Activated CD4-positive, alpha-beta T cell treated with anti-CD3 and anti-CD28 coated beads, Interleukin-2, amount 10 ng/mL, durations not matched to agents 7 days and 5 days (primary cell): Measurements from ENCODE around the gene HTR2A. TPM values are rescaled to one million over a fixed set of nuclear protein-coding genes. Genes with fewer than 3 reads are reported as not detected.
"Not testable (repeated sequence)": the region's sequence is repeated elsewhere in the genome, so short reads cannot be mapped to it uniquely, and the experiment has no call there.

Experiments used
- CTCF ChIA-PET: fragments of 350-600 bp; sonication (Branson Sonifier 250); formaldehyde crosslinking; loops from one replicate; lab custom pipeline; 2021; ENCODE audit warnings: antibody characterized with exemption; lab: Charles Lee
- POLR2A ChIA-PET: fragments of 350-600 bp; sonication (Branson Sonifier 250); formaldehyde crosslinking; loops from one replicate; lab custom pipeline; 2021; ENCODE audit warnings: antibody characterized with exemption; lab: Charles Lee
- DNase-seq: peaks from one replicate; pipeline ENCODE4 v3.0.0-alpha.2; 2020
- H3K27ac Mint-ChIP-seq: one replicate; pipeline ENCODE4 v1.8.0; 2021; ENCODE audit warnings: mild to moderate bottlenecking, moderate library complexity, mixed read lengths
- H3K27me3 Mint-ChIP-seq: one replicate; pipeline ENCODE4 v1.8.0; 2021; ENCODE audit warnings: mixed read lengths
- H3K36me3 Mint-ChIP-seq: one replicate; pipeline ENCODE4 v1.8.0; 2021; ENCODE audit warnings: low read depth, mixed read lengths
- H3K4me1 Mint-ChIP-seq: one replicate; pipeline ENCODE4 v1.8.0; 2021; ENCODE audit warnings: mixed read lengths
- H3K4me3 Mint-ChIP-seq: one replicate; pipeline ENCODE4 v1.8.0; 2021; ENCODE audit warnings: mild to moderate bottlenecking, moderate library complexity, mixed read lengths
- H3K9me3 Mint-ChIP-seq: one replicate; pipeline ENCODE4 v1.8.0; 2021; ENCODE audit warnings: mixed read lengths
- total RNA-seq, 2 experiments: library from RNA; stranded (reverse); gene quantifications; one replicate each; pipeline ENCODE4 v1.2.3, GENCODE V29; 2021

Gene HTR2A
- total RNA-seq, 2 experiments from 2014 or later = not detected

DNA sequence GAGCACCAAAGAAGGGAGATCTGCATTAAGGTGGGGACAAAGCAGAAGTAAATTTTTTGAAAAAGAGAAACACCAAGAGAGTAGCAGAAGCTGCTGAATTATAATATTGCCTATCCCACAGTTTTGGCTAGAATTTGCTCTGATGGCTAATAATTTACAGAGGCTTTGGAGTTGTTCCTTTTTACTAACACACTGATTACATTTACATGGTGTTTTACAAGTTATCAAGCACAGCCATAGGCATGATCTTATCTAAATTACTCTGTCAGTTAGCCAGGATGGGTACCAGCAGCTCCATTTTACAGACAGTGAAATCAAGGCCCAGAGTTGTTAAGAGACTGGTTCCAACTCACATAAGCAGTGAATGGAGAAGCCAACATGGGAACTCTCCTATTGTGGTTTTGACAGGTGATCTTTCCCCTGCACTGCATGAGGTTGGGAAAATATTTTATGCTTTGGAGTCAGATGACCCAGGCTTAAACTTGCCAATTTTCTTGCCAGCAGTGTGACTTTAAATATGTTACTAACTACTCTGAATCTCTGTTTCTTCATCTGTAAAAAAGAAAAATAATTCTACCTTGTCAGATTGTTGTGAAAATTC lies 66.3 kb downstream of the HTR2A start:
- Mint-ChIP-seq H3K4me1 (no peaks in the 10 kb centered on the region), H3K36me3 (no peaks in the 10 kb centered on the region), H3K27me3 (peaks cover 7% of the 10 kb centered on the region), H3K9me3 (no peaks in the 10 kb centered on the region), H3K4me3 (no peak overlapping the region), H3K27ac (no peak overlapping the region)
- ChIA-PET CTCF (interaction anchor here (1.3 kb wide), 1 partner anchor 19 kb away, joined by 3 read pairs; no protein-coding TSS in a partner anchor), POLR2A (no interaction called here)
- no peak for DNase-seq

DNA sequence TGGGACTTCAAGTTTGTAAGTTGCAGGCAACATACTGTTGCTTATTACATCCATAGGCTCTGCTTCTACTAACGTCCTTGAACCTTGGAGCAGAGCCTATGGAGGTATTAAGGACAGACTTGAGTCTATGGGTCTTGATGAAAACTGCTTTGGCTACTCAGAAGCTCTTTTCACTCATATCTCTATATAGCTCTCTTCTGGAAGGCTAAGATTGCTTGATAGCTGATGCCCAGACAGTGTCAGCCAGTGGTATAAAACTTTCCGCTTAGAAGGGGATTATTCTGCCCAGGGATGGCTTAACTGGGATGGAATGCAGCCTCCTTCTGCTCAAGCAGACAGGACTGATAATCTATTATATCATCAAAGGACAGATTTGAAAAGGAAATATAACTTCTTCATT lies 74.3 kb downstream of the HTR2A start:
- Mint-ChIP-seq H3K9me3 (no peaks in the 10 kb centered on the region), H3K4me1 (no peaks in the 10 kb centered on the region), H3K27ac (no peak overlapping the region), H3K4me3 (no peak overlapping the region), H3K27me3 (peaks cover 7% of the 10 kb centered on the region), H3K36me3 (no peaks in the 10 kb centered on the region)
- ChIA-PET POLR2A (no interaction called here), CTCF (no interaction called here)
- no peak for DNase-seq

DNA sequence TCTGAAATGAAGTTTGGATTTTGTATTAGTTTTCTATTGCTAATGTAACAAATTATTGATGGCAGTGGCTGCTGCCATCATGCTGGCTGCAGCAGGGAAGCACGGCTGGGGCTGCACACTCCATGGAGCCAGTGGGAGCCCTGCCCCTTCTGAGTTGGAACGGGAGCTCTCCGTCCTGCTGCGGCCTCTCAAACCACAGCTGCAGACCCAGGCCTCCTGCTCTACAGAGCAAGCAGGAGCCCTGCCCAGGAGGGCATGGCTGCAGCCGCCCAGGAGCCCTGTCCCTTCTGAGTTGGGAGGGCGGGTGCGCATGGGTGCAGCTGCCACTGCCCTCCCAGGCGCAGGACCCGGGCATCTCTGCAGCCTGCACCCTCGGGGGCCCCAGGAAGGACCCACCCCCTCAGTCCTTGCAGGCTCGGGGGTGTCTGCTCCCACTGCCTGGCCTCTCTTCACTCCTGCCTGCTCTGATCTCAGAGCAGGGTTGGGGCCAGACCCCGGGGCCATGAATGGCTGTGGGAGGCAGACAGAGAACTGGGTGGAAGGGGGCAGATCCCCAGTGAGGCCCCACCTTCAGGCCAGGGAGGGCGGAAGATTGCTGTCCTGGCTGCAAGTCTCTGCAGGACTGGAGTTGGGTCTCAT lies 78.9 kb downstream of the HTR2A start:
- H3K4me3 Mint-ChIP-seq = no peak overlapping the region
- H3K36me3 Mint-ChIP-seq = peaks cover 4% of the 10 kb centered on the region
- peaks cover 15% of the 10 kb centered on the region for H3K27me3 Mint-ChIP-seq
- no peak overlapping the region for H3K27ac Mint-ChIP-seq
- CTCF ChIA-PET = no interaction called here
- DNase-seq = no peak
- POLR2A ChIA-PET = no interaction called here
- peaks cover 5% of the 10 kb centered on the region for H3K9me3 Mint-ChIP-seq
- H3K4me1 Mint-ChIP-seq = no peaks in the 10 kb centered on the region

DNA sequence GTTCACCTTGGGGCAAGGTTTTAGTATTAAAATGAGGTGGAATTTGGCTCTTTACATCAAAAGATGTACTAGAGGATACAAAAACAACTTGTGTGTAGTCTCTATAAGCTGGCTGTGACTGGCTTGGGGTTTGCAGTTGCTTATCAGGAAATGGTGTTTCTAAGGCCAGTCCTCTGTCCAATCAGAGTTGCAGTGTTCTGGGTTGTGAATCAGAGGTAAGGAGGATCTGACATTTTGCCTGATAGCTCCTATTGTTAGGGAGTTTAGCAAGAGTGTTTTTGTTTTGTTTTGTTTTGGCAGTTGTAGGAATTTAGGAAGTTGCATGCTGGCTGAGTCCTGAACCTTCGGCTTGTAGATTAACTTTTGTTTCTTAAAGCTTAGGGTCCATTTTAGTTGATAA lies 79.8 kb downstream of the HTR2A start:
- no peaks in the 10 kb centered on the region for H3K4me1 Mint-ChIP-seq
- H3K4me3 Mint-ChIP-seq = no peak overlapping the region
- POLR2A ChIA-PET = no interaction called here
- CTCF ChIA-PET = no interaction called here
- DNase-seq = no peak
- H3K27me3 Mint-ChIP-seq = peaks cover 15% of the 10 kb centered on the region
- peaks cover 13% of the 10 kb centered on the region for H3K9me3 Mint-ChIP-seq
- no peak overlapping the region for H3K27ac Mint-ChIP-seq
- H3K36me3 Mint-ChIP-seq = peaks cover 13% of the 10 kb centered on the region

DNA sequence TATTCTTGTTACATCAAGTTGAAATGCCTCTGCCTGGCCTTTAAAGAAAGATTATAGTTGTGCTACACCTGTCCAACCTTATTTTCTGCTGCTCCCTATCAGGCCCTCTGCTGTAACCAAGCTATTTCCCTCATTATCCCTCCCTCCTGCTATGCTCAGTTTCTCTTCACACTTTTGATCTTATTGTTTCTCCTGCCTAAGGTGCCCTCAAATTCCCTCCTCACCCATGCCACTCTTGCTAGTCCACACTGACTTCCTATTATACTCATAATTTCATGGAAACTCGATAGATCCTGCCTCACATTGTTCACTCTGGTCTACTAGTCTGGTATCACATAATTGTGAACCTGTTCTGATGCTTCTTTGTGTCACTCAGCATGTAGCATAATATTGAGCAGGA lies 80.5 kb downstream of the HTR2A start:
- DNase-seq = no peak
- peaks cover 15% of the 10 kb centered on the region for H3K27me3 Mint-ChIP-seq
- CTCF ChIA-PET = no interaction called here
- no peaks in the 10 kb centered on the region for H3K4me1 Mint-ChIP-seq
- H3K9me3 Mint-ChIP-seq = peaks cover 14% of the 10 kb centered on the region
- no peak overlapping the region for H3K27ac Mint-ChIP-seq
- H3K36me3 Mint-ChIP-seq = peaks cover 14% of the 10 kb centered on the region
- POLR2A ChIA-PET = no interaction called here
- H3K4me3 Mint-ChIP-seq = no peak overlapping the region

DNA sequence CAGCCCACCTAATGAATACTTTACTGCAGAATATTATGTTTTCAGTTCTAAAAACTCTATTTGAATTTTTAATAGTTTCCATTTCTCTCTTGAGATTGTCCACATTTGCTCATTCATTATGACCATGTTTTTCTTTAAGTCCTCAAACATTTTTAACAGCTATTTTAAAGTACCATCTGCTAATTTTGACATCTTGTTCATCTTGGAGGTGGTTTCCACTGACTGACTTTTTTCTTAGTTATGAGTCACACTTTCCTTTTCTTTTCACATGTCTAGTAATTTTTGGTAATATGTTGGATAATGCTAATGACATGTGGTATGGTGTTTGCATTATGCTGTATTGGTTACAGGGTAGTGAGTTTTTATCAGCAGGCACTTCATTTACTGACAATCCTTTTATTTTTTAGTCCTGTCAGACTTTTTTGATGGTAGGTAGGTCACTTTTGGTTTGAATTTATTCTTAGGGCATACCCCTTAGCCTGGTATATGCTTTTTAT lies 84.5 kb downstream of the HTR2A start:
- Mint-ChIP-seq H3K4me1 (no peaks in the 10 kb centered on the region), H3K4me3 (no peak overlapping the region), H3K27ac (no peak overlapping the region), H3K27me3 (peaks cover 19% of the 10 kb centered on the region), H3K36me3 (peaks cover 14% of the 10 kb centered on the region), H3K9me3 (peaks cover 14% of the 10 kb centered on the region)
- ChIA-PET CTCF (no interaction called here), POLR2A (no interaction called here)
- DNase-seq = no peak

DNA sequence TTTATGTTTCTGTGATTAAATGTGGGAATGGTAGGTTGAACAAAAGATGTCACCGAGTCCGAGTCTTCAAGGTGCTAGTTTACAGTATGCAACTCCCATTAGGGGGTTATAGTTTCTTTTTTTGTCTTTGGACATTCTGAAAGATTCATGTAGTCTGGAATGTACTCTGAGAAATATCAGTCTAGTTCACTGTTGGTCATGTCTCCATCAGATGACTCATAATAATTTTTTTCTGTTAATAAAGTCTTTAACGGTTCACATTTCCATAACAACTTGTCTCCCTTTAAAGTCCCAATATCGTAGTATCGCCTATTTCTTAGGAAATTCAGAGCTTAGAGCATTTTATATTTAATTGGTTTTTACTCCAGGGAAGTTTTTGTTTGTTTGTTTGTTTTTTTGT lies 86.4 kb downstream of the HTR2A start:
- ChIA-PET CTCF (interaction anchor here (0.6 kb wide), 1 partner anchor 97 kb away, joined by 5 read pairs; no protein-coding TSS in a partner anchor), POLR2A (no interaction called here)
- Mint-ChIP-seq H3K27me3 (peaks cover 17% of the 10 kb centered on the region), H3K4me3 (no peak overlapping the region), H3K4me1 (no peaks in the 10 kb centered on the region), H3K9me3 (peaks cover 14% of the 10 kb centered on the region), H3K36me3 (peaks cover 14% of the 10 kb centered on the region), H3K27ac (no peak overlapping the region)
- no peak for DNase-seq

DNA sequence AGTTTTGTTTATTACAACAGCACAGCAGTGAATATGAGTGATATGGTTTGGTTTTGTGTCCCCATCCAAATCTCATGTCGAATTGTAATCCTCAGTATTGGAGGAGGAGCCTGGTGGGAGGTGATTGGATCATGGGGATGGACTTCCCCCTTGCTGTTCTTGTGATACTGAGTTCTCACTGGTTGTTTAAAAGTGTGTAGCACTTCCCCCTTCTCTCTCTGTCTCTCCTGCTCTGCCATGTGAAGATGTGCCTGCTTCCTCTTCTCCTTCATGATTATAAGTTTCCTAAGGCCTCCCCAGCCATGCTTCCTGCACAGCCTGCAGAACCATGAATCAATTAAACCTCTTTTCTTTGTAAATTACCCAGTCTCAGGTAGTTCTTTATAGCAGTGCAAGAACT lies 91.9 kb downstream of the HTR2A start:
- DNase-seq, H3K27me3 Mint-ChIP-seq, H3K4me1 Mint-ChIP-seq, H3K9me3 Mint-ChIP-seq, POLR2A ChIA-PET, CTCF ChIA-PET, H3K4me3 Mint-ChIP-seq, H3K36me3 Mint-ChIP-seq, H3K27ac Mint-ChIP-seq: not testable (repeated sequence)

DNA sequence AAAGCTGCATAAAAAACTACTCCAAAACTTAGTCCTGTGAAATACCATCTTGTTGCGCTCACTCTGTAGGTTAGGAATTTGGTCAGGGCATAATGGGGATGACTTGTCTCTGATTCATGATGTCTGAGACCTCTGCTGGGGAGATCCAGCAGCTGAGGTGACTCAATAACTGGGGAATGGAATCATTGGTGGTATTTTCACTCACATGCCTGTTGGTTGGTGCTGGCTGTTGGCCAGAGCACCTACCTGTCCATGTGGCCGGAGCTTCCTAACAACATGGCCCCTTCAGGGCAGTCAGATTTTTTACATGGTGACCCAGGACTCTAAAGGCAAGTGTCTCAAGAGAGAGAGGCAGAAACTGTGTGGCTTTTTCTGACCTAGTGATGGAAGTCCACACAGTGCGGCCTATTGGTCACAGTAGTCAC lies 92.5 kb downstream of the HTR2A start:
- Mint-ChIP-seq H3K27me3 (peaks cover 3% of the 10 kb centered on the region), H3K36me3 (no peaks in the 10 kb centered on the region), H3K27ac (no peak overlapping the region)

DNA sequence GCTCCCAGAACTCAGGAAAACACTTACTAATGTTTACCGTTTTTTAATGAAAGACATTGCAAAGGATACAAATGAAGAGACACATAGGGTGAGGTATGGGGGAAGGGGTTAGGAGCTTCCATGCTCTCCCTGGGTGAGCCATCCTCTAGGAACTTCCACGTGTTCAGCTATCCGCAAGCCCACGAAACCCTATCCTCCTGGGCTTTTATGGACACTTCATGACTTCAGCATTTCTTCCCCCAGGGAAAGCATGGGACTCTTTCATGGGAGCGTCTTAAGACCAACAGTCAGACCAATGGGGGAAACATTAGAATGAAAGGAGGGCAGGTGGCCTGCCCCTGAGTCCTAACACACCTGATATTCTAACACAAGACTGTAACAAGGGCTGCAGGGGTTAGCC lies 93.3 kb downstream of the HTR2A start:
- Mint-ChIP-seq H3K27ac (no peak overlapping the region), H3K4me1 (no peaks in the 10 kb centered on the region), H3K36me3 (no peaks in the 10 kb centered on the region), H3K27me3 (peaks cover 3% of the 10 kb centered on the region), H3K9me3 (peaks cover 2% of the 10 kb centered on the region), H3K4me3 (no peak overlapping the region)
- DNase-seq = no peak
- CTCF ChIA-PET = no interaction called here
- POLR2A ChIA-PET = no interaction called here

More for the DNA sequence above, 92.5 kb downstream of the HTR2A start:
- Mint-ChIP-seq H3K4me3 (no peak overlapping the region), H3K9me3 (peaks cover 2% of the 10 kb centered on the region), H3K4me1 (no peaks in the 10 kb centered on the region)
- CTCF ChIA-PET = no interaction called here
- DNase-seq = no peak
- POLR2A ChIA-PET = no interaction called here

DNA sequence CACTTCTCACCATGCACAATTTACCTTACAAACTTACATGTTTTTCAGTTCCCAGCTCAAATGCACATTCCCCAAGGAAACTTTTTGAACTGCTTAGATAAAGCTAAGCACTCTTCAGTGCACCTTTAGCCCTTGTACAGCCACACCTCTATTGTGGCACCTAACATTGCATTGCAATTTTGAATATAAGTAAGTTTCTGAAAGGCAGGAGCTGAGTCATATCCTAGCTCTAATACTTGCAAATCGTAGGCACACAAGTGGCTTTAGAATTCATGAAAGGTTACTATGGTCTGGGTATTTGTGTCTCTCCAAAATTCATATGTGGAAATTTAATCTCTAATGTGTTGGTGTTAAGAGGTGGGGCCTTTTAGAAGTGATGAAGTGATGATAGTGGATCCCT lies 95.0 kb downstream of the HTR2A start:
- H3K4me1 Mint-ChIP-seq = peaks cover 10% of the 10 kb centered on the region
- ChIA-PET CTCF (interaction anchor here (0.6 kb wide), 1 partner anchor 352 kb away, joined by 3 read pairs; no protein-coding TSS in a partner anchor), POLR2A (no interaction called here)
- DNase-seq = no peak
- no peak overlapping the region for H3K27ac Mint-ChIP-seq
- H3K27me3 Mint-ChIP-seq = peaks cover 3% of the 10 kb centered on the region
- no peak overlapping the region for H3K4me3 Mint-ChIP-seq
- no peaks in the 10 kb centered on the region for H3K36me3 Mint-ChIP-seq
- H3K9me3 Mint-ChIP-seq = peaks cover 2% of the 10 kb centered on the region

DNA sequence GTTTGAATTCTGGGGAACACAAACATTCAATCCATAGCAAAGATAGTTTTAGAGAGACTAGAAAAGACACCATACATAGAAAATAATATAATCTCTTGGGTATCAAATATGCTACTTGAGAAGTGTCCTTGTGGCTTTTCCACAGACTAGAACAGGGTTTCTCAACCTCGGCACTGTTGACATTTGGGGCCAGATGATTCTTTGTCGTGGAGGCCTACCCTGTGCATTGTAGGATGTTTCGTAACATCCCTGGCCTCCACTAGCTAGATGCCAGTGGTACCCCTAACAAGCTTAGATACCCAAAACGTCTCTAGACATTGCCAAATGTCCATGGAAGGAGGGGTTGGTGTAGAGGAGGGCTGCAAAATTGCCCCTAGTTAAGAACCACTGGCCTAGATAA lies 97.7 kb downstream of the HTR2A start:
- Mint-ChIP-seq H3K9me3 (no peaks in the 10 kb centered on the region), H3K4me1 (peaks cover 32% of the 10 kb centered on the region), H3K27ac (no peak overlapping the region), H3K36me3 (peaks cover 9% of the 10 kb centered on the region), H3K27me3 (no peaks in the 10 kb centered on the region), H3K4me3 (no peak overlapping the region)
- CTCF ChIA-PET = interaction anchor here (0.5 kb wide), 1 partner anchor 404 kb away, joined by 3 read pairs; no protein-coding TSS in a partner anchor
- POLR2A ChIA-PET = no interaction called here
- no peak for DNase-seq

DNA sequence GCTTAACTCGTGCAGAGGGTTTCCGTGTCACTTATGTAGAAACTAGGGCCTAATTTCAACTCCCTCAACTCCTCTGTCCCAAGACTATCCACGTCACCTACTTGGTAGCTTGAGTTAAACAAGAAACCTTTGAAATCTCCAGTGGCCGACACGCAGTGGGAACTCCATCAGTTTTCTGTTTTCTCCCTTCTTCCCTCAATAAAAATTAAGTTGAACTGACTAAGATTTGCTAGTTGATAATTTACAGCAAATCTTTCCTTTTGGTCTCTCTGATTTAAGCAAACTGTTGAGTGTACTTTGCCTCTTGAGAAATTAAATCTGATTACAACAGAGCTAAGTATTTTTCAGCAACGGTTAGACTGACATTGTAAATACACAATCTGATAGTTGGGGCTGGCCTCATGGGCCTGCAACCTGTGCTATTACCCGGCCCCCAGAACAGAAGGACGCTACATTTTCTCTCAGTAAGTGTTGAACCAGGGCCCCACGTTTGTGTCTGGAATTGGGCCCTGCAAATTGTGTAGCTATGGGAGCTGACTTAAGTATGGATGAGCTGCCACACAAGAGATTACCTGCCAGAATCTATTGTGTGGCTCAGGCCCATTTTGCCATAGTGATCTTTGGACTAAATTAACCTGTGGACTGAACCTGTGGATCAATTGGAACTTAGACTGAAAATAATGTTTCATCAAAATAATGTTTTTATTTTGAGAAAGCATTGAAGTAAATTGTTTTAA lies 99.2 kb downstream of the HTR2A start:
- Mint-ChIP-seq H3K4me1 (peaks cover 42% of the 10 kb centered on the region), H3K27me3 (no peaks in the 10 kb centered on the region), H3K9me3 (no peaks in the 10 kb centered on the region), H3K4me3 (peak overlapping the region; percentile 87), H3K27ac (peak overlapping the region; percentile 97), H3K36me3 (peaks cover 15% of the 10 kb centered on the region)
- DNase-seq = no peak
- POLR2A ChIA-PET = no interaction called here
- CTCF ChIA-PET = interaction anchor here (0.9 kb wide), 1 partner anchor 35 kb away, joined by 3 read pairs; no protein-coding TSS in a partner anchor
